Endothelial cell of umbilical vein (primary cell): Measurements from ENCODE around the gene RTN4RL1. TPM values are rescaled to one million over a fixed set of nuclear protein-coding genes. Genes with fewer than 3 reads are reported as not detected.
A peak's percentile ranks its signal among the peaks of the same experiment; 100 is the strongest.

Experiments
- BruUV-seq: library from RNA; stranded (reverse); fragments of 400-500 nt; replicated peaks from 2 replicates; lab custom pipeline; 2021; lab: Mats Ljungman, UMichigan
- CTCF ChIA-PET: fragments of 300-600, 350-600 bp; sonication (Branson Sonifier 250); formaldehyde crosslinking; loops from one replicate; lab custom pipeline; 2021; ENCODE audit warnings: antibody characterized with exemption, inconsistent platforms; lab: Charles Lee
- POLR2A ChIA-PET: fragments of 300-600, 350-600 bp; sonication (Branson Sonifier 250); formaldehyde crosslinking; loops from one replicate; lab custom pipeline; 2021; ENCODE audit warnings: antibody characterized with exemption, inconsistent platforms; lab: Charles Lee
- DNase-seq: peaks from one replicate; pipeline ENCODE4 v3.0.0-alpha.2; 2011; ENCODE audit warnings: low read depth, low spot score
- FAIRE-seq: peaks from 2 replicates; lab custom pipeline; 2011; peaks lifted over from hg19 to GRCh38; lab: Jason Lieb, UNC
- H2AFZ ChIP-seq: 2 replicates; pipeline ENCODE4 v1.6.0; 2012; ENCODE audit warnings: low read depth, low read length, control low read depth, inconsistent platforms
- H3K27ac ChIP-seq: 2 replicates; pipeline ENCODE4 v1.5.1; 2011; ENCODE audit warnings: low read depth, mild to moderate bottlenecking, control low read depth, low read length, moderate library complexity; ENCODE audit not compliant: insufficient read depth
- H3K27me3 ChIP-seq, 2 experiments: 2 replicates each; pipeline versions ENCODE4 v1.6.0 to v1.6.1; 2011; ENCODE audit warnings: low read length in 2 of 2, mixed read lengths in 1 of 2; ENCODE audit not compliant: control insufficient read depth in 2 of 2, insufficient read depth in 2 of 2
- H3K36me3 ChIP-seq, 2 experiments: 2 replicates in 1 of 2; 3 replicates in 1 of 2; pipeline ENCODE4 v1.5.1; 2011; ENCODE audit warnings: low read length in 2 of 2, mild to moderate bottlenecking in 1 of 2, moderate library complexity in 1 of 2; ENCODE audit not compliant: control insufficient read depth in 2 of 2, insufficient read depth in 2 of 2; ENCODE audit errors: extremely low read depth in 1 of 2
- H3K4me1 ChIP-seq: 3 replicates; pipeline ENCODE4 v1.5.1; 2011; ENCODE audit warnings: mild to moderate bottlenecking, low read length; ENCODE audit not compliant: control insufficient read depth, insufficient read depth; ENCODE audit errors: extremely low read depth
- H3K4me2 ChIP-seq: 2 replicates; pipeline ENCODE4 v1.6.1; 2011; ENCODE audit warnings: low read length, control low read depth, mixed read lengths; ENCODE audit not compliant: insufficient read depth
- H3K4me3 ChIP-seq, 3 experiments: fragments of 200-600 bp in 1 of 3; sonication (generic), shearing (Covaris generic) in 1 of 3; replicated peaks in 1 of 3; 2 replicates each; pipeline ENCODE4 v1.5.1; 2011 to 2016; ENCODE audit warnings: control low read depth in 3 of 3, low read length in 3 of 3, mild to moderate bottlenecking in 2 of 3, inconsistent platforms in 1 of 3, low read depth in 1 of 3, moderate library complexity in 1 of 3; ENCODE audit not compliant: insufficient read depth in 1 of 3
- H3K79me2 ChIP-seq: 2 replicates; pipeline ENCODE4 v1.6.0; 2012; ENCODE audit warnings: low read length, inconsistent platforms; ENCODE audit not compliant: control insufficient read depth, insufficient read depth
- H3K9ac ChIP-seq: replicated peaks from 2 replicates; pipeline ENCODE3; 2011; ENCODE audit warnings: low read length, control low read depth; ENCODE audit not compliant: insufficient read depth; ENCODE audit errors: extremely low read depth
- H3K9me1 ChIP-seq: replicated peaks from 3 replicates; pipeline ENCODE4 v1.6.0; 2011; ENCODE audit warnings: mild to moderate bottlenecking, low read length; ENCODE audit not compliant: control insufficient read depth, insufficient read depth; ENCODE audit errors: extremely low read depth
- H3K9me3 ChIP-seq: replicated peaks from 2 replicates; pipeline ENCODE4 v1.5.1; 2012; ENCODE audit warnings: low read length, inconsistent platforms; ENCODE audit not compliant: control insufficient read depth, insufficient read depth
- H4K20me1 ChIP-seq: replicated peaks from 2 replicates; pipeline ENCODE3; 2011; ENCODE audit warnings: mild to moderate bottlenecking, low read length; ENCODE audit not compliant: control insufficient read depth, insufficient read depth; ENCODE audit errors: extremely low read depth
- CTCF ChIP-seq, 2 donors: IDR thresholded peaks; 1 replicate in 1 of 2; 2 replicates in 1 of 2; pipeline ENCODE4 v1.5.1; 2011; ENCODE audit warnings: low read length in 2 of 2, mild to moderate bottlenecking in 2 of 2, moderate library complexity in 2 of 2, control low read depth in 1 of 2, inconsistent platforms in 1 of 2, low read depth in 1 of 2; ENCODE audit not compliant: insufficient read depth in 1 of 2; ENCODE audit errors: extremely low read depth in 1 of 2
- EZH2 ChIP-seq: IDR thresholded peaks from 2 replicates; pipeline ENCODE4 v1.6.1; 2012; ENCODE audit warnings: borderline replicate concordance, low read depth, mild to moderate bottlenecking, moderate library complexity, low read length, inconsistent platforms; ENCODE audit not compliant: severe bottlenecking
- FOS ChIP-seq: IDR thresholded peaks from 2 replicates; pipeline ENCODE4 v1.6.1; 2011; ENCODE audit warnings: mild to moderate bottlenecking, low read length, moderate library complexity, borderline replicate concordance; ENCODE audit not compliant: insufficient read depth
- GATA2 ChIP-seq: IDR thresholded peaks from 2 replicates; pipeline ENCODE4 v1.7.0; 2011; ENCODE audit warnings: low read depth, mild to moderate bottlenecking, moderate library complexity, mixed read lengths, low read length; ENCODE audit not compliant: insufficient read length, insufficient read depth
- JUN ChIP-seq: IDR thresholded peaks from 2 replicates; pipeline ENCODE4 v1.6.1; 2011; ENCODE audit warnings: borderline replicate concordance, low read depth; ENCODE audit not compliant: insufficient read length, insufficient read depth
- MYC ChIP-seq: IDR thresholded peaks from one replicate; pipeline ENCODE4 v1.6.1; 2011; ENCODE audit warnings: mild to moderate bottlenecking, low read depth, low read length
- POLR2A ChIP-seq: IDR thresholded peaks from 2 replicates; pipeline ENCODE4 v1.6.1; 2012; ENCODE audit warnings: low read depth, mild to moderate bottlenecking, control low read depth, low read length
- POLR2AphosphoS5 ChIP-seq: IDR thresholded peaks from 2 replicates; pipeline ENCODE4 v1.6.1; 2012; ENCODE audit warnings: low read depth, mild to moderate bottlenecking, control low read depth, low read length, moderate library complexity; ENCODE audit not compliant: insufficient read depth
- dilution Hi-C: fragments of 300-500 bp; cut with MboI; formaldehyde crosslinking; loops from one replicate; pipeline ENCODE4 v1.15.0; 2019; ENCODE audit warnings: low sequenced_read_pairs; ENCODE audit not compliant: extremely low pct_ligation_motif_present
- intact Hi-C: fragments of 100-400 bp; cut with micrococcal nuclease; formaldehyde crosslinking; loops from one replicate; pipeline ENCODE4 v1.10.0; 2022
- polyA plus RNA-seq, 4 experiments: library from polyadenylated mRNA; depleted of rRNA in 3 of 4; stranded (reverse) in 3 of 4; unstranded in 1 of 4; fragments of >200 nt; gene quantifications; 2 replicates each; pipeline versions ENCODE4 v1.2.1 to v1.2.3, GENCODE V29; 2011 to 2012; ENCODE audit warnings: missing spikeins in 1 of 4
- total RNA-seq: library from RNA; stranded (reverse); gene quantifications from 2 replicates; pipeline ENCODE4 v1.2.3, GENCODE V29; 2021
- TF ChIP-seq, protein P1 (sequence below): IDR thresholded peaks from 2 replicates; pipeline ENCODE4 v1.6.1; 2011; ENCODE audit not compliant: insufficient read depth, insufficient read length

The RTN4RL1 gene
- total and polyA plus RNA-seq, 2 donors (not counting 3 experiments of a cell fraction or from before 2014, with no cell fraction given): 0.04 TPM; not detected in 1

- no peaks in the 10 kb centered on the region for H3K9me3 ChIP-seq
- H3K27me3 ChIP-seq: peaks cover 34 to 49% of the 10 kb centered on the region in 2 experiments
- no peaks in the 10 kb centered on the region for H3K9me1 ChIP-seq
- H2AFZ ChIP-seq: no peak overlapping the region
- ChIA-PET POLR2A (no interaction called here), CTCF (interaction anchor here (1.0 to 1.3 kb wide), 2 partner anchors 41 to 338 kb away, joined by 3 to 4 read pairs; no protein-coding TSS in a partner anchor)
- no peak overlapping the region for H3K4me2 ChIP-seq
- dilution Hi-C loops (no loop called here), intact Hi-C loops (no loop called here)
- H3K36me3 ChIP-seq: no peaks in the 10 kb centered on the region
- H3K79me2 ChIP-seq: no peaks in the 10 kb centered on the region
- peaks cover 5% of the 10 kb centered on the region for H3K4me1 ChIP-seq
- no peaks in the 10 kb centered on the region for H4K20me1 ChIP-seq
- no peak overlapping the region for H3K27ac ChIP-seq
- DNase-seq (no peak), FAIRE-seq (no peak)
- BruUV-seq: no TSS peak
- no peak overlapping the region for H3K4me3 ChIP-seq
- H3K9ac ChIP-seq: no peak overlapping the region
- no peak for TF ChIP-seq POLR2A
Measured at GRCh38 chr17:1906662-1907101, 118.5 kb downstream of the RTN4RL1 start.

DNA sequence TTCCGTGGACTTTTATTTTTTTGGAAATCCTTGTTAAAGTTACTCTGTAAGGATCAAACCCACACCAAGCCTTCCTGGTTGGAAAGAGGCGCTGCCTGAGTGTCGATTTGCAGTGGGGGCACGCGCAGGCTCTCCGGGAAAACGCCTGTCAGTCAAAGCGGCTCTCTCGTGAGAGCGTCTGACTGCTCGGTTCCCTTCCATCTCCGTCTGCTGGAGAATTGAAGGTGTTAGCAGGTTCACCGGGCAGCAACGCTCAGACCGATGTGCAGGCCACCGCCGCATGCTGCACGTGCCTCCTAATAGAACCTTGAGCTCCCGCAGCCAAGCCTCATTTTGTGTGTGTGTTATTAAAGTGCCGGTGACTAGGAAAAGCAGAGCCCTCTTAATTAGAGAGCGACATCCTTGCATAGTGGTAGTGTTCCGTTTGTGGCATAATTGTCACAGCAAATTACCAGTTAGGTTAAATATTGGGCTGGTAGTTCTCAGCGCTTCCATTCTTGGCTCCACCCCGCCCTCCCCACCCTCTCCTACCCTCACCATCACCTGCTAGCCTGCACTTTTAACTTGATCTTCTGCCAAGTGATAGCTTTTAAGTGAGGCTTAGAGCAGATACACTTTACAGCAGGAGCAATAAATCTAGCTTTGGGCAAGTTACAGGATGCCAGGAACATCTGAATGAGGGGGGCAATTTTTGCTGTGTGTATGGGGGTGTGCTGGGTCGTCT, 119.8 kb downstream of the RTN4RL1 start:
- TF ChIP-seq CTCF (IDR thresholded peaks at IDR 0.05; ENCODE audit: extremely low read depth in 1 of 2, insufficient read depth in 1 of 2, low read depth in 1 of 2, low read length in 2 of 2) (no peak), POLR2A (no peak), GATA2 (no peak), MYC (no peak), JUN (no peak), EZH2 (no peak), POLR2AphosphoS5 (no peak), FOS (no peak)
- TF ChIP-seq, protein P1, sequence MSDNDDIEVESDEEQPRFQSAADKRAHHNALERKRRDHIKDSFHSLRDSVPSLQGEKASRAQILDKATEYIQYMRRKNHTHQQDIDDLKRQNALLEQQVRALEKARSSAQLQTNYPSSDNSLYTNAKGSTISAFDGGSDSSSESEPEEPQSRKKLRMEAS: no peak
- no peak overlapping the region for H3K4me3 ChIP-seq
- peaks cover 5% of the 10 kb centered on the region for H3K4me1 ChIP-seq
- no TSS peak for BruUV-seq
- H3K27me3 ChIP-seq: peaks cover 31 to 48% of the 10 kb centered on the region in 2 experiments
- H3K9me3 ChIP-seq: no peaks in the 10 kb centered on the region
- no peak for FAIRE-seq
- no peak for DNase-seq
- H3K9ac ChIP-seq: no peak overlapping the region
- ChIA-PET CTCF (interaction anchor here (0.6 to 1.3 kb wide), 2 partner anchors 24 to 40 kb away, joined by 3 to 4 read pairs; no protein-coding TSS in a partner anchor), POLR2A (interaction anchor here (0.5 kb wide), 1 partner anchor 74 kb away, joined by 7 read pairs; no protein-coding TSS in a partner anchor)
- no peaks in the 10 kb centered on the region for H3K9me1 ChIP-seq
- intact Hi-C loops: no loop called here
- H3K36me3 ChIP-seq: no peaks in the 10 kb centered on the region
- no peaks in the 10 kb centered on the region for H4K20me1 ChIP-seq
- no peak overlapping the region for H3K27ac ChIP-seq
- H3K79me2 ChIP-seq: no peaks in the 10 kb centered on the region
- dilution Hi-C loops: no loop called here
- no peak overlapping the region for H3K4me2 ChIP-seq
- peak overlapping the region; percentile 26 for H2AFZ ChIP-seq
